ENCODE results near the gene NUDT5.
"Not testable (repeated sequence)": the region's sequence is repeated elsewhere in the genome, so short reads cannot be mapped to it uniquely, and the experiment has no call there.

The NUDT5 gene

DNA sequence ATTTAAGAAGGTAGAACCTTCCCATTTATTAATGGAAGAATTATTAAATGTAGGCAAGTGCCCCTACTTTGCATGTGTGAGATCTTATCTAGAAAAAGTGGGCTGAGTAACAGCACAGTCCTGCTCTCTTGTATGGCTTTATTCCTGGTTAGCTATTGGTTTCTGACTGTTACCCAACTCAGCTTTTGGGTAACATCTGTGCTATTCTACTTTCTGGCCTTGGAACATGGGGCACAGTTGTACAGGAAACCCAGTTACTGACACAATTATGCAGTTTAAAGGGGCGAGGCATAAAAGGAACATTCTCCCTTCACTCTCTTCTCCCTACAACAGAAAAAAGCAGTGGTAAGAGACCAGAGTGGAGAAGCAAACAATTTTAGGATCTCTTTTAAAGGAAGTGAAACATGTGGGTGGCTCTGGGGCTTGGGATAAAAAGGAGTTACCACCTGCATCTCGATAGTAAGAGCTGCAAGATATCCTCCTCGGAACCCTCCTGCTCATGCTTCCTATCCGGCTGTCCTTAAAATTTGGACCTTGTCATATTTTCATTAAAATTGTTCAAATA lies 16.0 kb downstream of the NUDT5 start:
- TF ChIP-seq TAF1 (IDR thresholded peaks at IDR 0.05; ENCODE audit: low read depth, low read length): no peak
- TF ChIP-seq SPI1 (IDR thresholded peaks at IDR 0.05; ENCODE audit: low read depth, low read length): peak; percentile 42; the same call in 1 of the 2 replicates
- FAIRE-seq (no peak), DNase-seq (ENCODE audit: insufficient read length, low spot score) (no peak)

DNA sequence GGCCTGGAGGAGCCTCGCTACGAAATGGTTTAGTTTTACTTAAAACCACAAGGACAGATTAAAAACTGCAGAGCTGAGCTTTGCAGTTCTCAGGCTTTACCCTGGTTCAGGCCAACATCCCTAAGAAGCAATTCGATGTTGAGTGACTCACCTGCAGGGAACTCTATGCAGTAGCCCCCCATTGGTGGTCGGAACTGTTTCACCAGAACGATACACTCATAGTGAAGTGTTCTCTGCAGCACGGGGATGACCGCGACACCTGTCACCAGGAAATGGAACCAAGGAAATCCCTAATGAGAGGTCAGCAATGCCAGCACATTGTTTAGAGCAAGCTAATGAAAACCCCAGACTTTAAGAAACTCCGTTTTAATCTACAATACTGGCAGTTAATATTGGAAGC lies 18.0 kb downstream of the NUDT5 start:
- no peak for DNase-seq (ENCODE audit: insufficient read length, low spot score)
- no peak for TF ChIP-seq SPI1 (IDR thresholded peaks at IDR 0.05; ENCODE audit: low read depth, low read length)
- TF ChIP-seq POU2F2 (IDR thresholded peaks at IDR 0.05; ENCODE audit: low read depth, low read length): no peak
- no peak for FAIRE-seq

DNA sequence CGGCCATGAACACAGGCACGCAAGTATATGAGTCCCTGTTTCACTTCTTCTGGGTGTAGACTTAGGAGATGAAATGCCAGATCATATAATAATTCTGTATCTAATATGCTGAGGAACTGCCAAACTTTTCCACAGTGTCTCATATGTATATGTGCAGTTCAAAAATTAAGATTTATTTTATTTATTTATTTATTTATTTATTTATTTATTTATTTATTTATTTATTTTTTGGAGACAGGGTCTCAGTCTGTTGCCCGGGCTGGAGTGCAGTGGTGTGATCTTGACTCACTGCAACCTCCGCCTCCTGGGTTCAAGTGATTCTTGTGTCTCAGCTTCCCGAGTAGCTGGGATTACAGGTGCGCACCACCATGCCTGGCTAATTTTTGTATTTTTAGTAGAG lies 24.2 kb downstream of the NUDT5 start:
- not testable (repeated sequence) for FAIRE-seq; DNase-seq (ENCODE audit: insufficient read length, low spot score)

DNA sequence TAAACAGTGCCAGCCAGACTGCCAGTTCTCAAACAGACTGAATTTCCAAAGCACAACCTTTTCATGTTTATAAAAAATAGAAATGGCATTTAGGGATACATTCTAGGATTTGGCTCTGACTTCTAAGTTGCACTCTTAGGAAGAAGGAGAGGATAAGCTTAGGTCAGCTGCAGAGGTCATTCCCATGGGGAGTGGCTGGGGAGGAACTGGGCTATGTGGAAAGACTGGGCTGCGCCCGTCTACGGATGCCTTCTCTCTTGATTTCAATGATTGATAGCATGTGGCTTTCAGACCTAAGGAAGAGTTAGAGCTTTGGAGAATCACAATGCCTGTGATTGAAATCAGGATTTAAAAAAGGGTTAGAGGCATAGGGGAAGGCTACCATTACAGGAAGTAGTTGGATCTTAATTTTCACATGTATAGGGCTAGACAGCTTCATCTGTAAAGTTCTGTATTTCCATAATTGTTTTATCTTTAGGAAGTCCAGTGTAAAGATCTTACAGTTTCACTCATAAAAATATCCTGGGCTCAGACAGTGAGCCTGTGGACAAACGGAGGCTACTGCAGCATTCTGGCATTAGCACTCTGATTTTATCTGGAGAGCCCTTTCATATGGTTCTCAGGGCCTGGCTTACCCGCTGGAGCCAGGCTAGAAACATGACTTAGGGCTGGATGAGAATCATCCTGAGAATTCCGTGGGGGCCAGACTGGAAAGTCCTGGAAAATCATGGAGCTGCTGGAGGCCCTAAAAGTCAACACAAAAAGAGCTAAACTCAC lies 29.5 kb downstream of the NUDT5 start:
- FAIRE-seq (no peak), DNase-seq (ENCODE audit: insufficient read length, low spot score) (no peak)
- TF ChIP-seq POU2F2 (IDR thresholded peaks at IDR 0.05; ENCODE audit: low read depth, low read length): no peak
- no peak for TF ChIP-seq PAX5 (IDR thresholded peaks at IDR 0.05; ENCODE audit: insufficient read depth, low read length, severe bottlenecking)
- no peak for TF ChIP-seq POLR2AphosphoS5 (IDR thresholded peaks at IDR 0.05; ENCODE audit: low read depth, low read length)
- TF ChIP-seq TAF1 (IDR thresholded peaks at IDR 0.05; ENCODE audit: low read depth, low read length): no peak
- no peak for TF ChIP-seq POLR2A (IDR thresholded peaks at IDR 0.05; ENCODE audit: low read depth, low read length)
- TF ChIP-seq SPI1 (IDR thresholded peaks at IDR 0.05; ENCODE audit: low read depth, low read length): no peak

DNA sequence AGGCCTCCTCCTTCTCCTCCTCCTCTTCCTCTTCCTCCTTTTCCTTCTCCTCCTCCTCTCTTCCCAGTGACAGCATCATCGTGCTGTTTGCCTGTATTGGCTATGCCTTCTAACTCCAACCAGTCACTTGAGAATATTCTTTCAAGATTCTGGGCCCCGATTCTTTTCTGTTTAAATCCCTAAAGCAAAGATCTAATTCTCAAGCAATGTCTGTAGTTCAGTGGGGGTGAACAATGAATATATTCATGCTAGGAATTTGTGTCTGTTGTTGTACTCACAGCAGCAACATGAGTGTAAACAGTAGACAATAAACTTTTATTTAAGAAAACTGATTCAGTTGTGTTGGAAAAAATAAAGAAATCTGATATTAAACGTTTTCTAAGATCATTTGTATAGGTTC lies 30.7 kb downstream of the NUDT5 start:
- DNase-seq (ENCODE audit: insufficient read length, low spot score) (no peak), FAIRE-seq (no peak)
- TF ChIP-seq POLR2AphosphoS5 (IDR thresholded peaks at IDR 0.05; ENCODE audit: low read depth, low read length) (no peak), PAX5 (IDR thresholded peaks at IDR 0.05; ENCODE audit: insufficient read depth, low read length, severe bottlenecking) (no peak), POLR2A (IDR thresholded peaks at IDR 0.05; ENCODE audit: low read depth, low read length) (no peak), TAF1 (IDR thresholded peaks at IDR 0.05; ENCODE audit: low read depth, low read length) (no peak), POU2F2 (IDR thresholded peaks at IDR 0.05; ENCODE audit: low read depth, low read length) (no peak), SPI1 (IDR thresholded peaks at IDR 0.05; ENCODE audit: low read depth, low read length) (no peak)

DNA sequence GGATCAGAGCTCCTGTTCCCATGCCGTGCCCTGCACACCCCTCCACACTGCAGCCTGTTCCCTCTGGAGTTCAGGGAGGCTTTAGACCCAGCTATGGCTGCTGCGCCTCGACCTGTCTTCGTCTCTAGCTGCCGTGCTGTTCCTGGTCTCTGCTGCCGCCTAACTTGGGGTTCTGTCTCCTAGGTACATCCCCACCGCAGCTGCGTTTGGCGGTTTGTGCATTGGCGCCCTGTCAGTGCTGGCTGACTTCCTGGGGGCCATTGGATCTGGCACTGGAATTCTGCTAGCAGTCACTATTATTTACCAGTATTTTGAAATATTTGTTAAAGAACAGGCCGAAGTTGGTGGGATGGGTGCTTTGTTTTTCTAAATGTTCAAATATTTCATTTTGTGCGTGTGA lies 31.6 kb downstream of the NUDT5 start:
- FAIRE-seq (no peak), DNase-seq (ENCODE audit: insufficient read length, low spot score) (no peak)
- no peak for TF ChIP-seq POLR2A (IDR thresholded peaks at IDR 0.05; ENCODE audit: low read depth, low read length)
- TF ChIP-seq TAF1 (IDR thresholded peaks at IDR 0.05; ENCODE audit: low read depth, low read length): no peak
- TF ChIP-seq PAX5 (IDR thresholded peaks at IDR 0.05; ENCODE audit: insufficient read depth, low read length, severe bottlenecking): no peak
- TF ChIP-seq POU2F2 (IDR thresholded peaks at IDR 0.05; ENCODE audit: low read depth, low read length): no peak
- TF ChIP-seq POLR2AphosphoS5 (IDR thresholded peaks at IDR 0.05; ENCODE audit: low read depth, low read length): no peak
- no peak for TF ChIP-seq SPI1 (IDR thresholded peaks at IDR 0.05; ENCODE audit: low read depth, low read length)

DNA sequence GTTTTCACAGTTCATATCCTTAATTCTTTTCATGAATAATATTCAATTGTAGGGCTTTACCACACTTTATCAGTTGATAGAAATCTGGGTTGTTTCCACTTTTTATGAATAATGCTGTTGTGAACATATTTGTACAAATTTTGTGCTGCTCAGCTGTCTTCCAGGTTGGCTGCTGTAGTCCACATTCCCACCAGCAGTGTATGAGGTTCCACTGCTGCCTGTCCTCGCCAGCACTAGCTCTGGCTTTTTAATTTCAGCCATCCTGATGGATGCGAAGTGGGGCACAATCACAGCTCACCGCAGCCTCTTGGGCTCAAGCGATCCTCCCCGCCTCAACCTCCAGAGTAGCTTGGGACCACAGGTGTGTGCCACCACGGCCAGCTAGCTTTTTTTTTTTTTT lies 32.8 kb downstream of the NUDT5 start:
- FAIRE-seq (no peak), DNase-seq (ENCODE audit: insufficient read length, low spot score) (no peak)
- no peak for TF ChIP-seq POLR2A (IDR thresholded peaks at IDR 0.05; ENCODE audit: low read depth, low read length)

DNA sequence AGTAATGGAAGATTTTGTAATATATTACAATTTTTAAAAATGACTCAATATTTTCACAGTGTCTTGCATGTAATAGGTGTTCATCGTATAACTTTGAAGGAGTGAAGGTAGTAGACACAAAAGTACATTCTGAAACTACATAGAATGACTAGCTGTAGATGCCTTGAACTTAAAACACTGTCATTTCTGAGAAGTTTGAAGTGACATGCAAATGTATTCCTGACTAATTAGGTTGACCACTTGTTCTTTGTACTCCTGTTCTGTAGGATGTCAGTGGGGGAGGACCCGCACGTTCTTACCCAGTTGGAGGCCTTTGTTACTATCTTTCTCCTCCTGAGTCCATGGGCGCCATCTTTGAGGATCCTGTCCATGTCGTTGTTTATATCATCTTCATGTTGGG lies 35.0 kb downstream of the NUDT5 start:
- FAIRE-seq: no peak
- TF ChIP-seq TAF1 (IDR thresholded peaks at IDR 0.05; ENCODE audit: low read depth, low read length): no peak
- TF ChIP-seq PAX5 (IDR thresholded peaks at IDR 0.05; ENCODE audit: insufficient read depth, low read length, severe bottlenecking): no peak
- TF ChIP-seq POU2F2 (IDR thresholded peaks at IDR 0.05; ENCODE audit: low read depth, low read length): no peak
- no peak for TF ChIP-seq POLR2A (IDR thresholded peaks at IDR 0.05; ENCODE audit: low read depth, low read length)
- no peak for TF ChIP-seq SPI1 (IDR thresholded peaks at IDR 0.05; ENCODE audit: low read depth, low read length)
- no peak for TF ChIP-seq POLR2AphosphoS5 (IDR thresholded peaks at IDR 0.05; ENCODE audit: low read depth, low read length)
- DNase-seq (ENCODE audit: insufficient read length, low spot score): no peak

DNA sequence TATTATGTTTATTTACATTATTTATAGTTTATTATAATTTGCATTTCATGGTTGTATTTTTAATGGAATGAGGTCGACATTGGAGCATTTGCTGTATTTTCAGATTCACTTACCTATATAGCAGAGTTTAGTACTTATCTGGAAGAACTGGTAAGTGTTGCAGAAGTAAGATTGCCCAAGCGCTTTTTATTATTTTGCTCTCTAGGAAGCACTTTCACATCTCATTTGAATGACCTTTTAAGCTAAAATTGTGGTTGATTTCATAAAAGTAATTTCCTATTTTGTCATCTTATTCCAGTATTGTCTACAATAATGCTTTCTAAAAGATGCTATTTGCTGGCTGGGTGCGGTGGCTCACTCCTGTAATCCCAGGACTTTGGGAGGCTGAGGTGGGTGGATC lies 37.6 kb downstream of the NUDT5 start:
- TF ChIP-seq POLR2A (IDR thresholded peaks at IDR 0.05; ENCODE audit: low read depth, low read length) (no peak), PAX5 (IDR thresholded peaks at IDR 0.05; ENCODE audit: insufficient read depth, low read length, severe bottlenecking) (no peak), SPI1 (IDR thresholded peaks at IDR 0.05; ENCODE audit: low read depth, low read length) (no peak), POLR2AphosphoS5 (IDR thresholded peaks at IDR 0.05; ENCODE audit: low read depth, low read length) (no peak), POU2F2 (IDR thresholded peaks at IDR 0.05; ENCODE audit: low read depth, low read length) (no peak), TAF1 (IDR thresholded peaks at IDR 0.05; ENCODE audit: low read depth, low read length) (no peak)
- FAIRE-seq (no peak), DNase-seq (ENCODE audit: insufficient read length, low spot score) (no peak)

DNA sequence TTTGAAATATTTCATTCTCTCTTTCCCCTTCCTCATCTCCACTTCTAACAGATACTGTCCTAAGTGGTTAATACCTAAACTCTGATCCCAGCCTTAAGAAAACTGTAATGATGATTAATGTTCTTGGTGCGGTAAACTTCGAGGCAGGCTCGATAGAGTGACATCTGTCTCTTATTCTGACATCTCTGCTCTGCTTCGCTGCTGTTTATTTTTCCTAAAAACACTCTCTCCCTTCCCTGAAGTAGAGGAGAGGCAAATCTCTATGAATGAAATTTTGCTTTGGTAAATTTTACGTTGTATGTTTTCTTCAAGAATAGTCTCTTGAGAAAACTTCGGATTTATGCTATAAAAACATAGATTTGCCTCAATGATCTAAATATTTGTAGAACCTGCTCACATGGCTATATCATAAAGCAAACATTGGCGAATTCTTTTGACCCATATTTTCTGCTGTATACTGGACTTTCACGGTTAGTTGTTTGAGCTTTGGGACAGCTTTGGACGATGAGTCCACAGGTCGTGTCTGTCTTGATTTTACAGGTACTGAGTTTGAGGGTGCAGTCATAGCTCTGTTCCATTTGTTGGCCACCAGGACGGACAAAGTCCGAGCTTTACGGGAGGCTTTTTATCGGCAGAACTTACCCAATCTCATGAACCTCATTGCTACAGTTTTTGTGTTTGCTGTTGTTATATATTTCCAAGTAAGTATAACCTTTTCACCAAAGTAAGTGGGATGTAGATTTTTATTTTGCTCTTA lies 39.1 kb downstream of the NUDT5 start:
- FAIRE-seq (no peak), DNase-seq (ENCODE audit: insufficient read length, low spot score) (no peak)
- TF ChIP-seq POLR2A (IDR thresholded peaks at IDR 0.05; ENCODE audit: low read depth, low read length) (no peak), PAX5 (IDR thresholded peaks at IDR 0.05; ENCODE audit: insufficient read depth, low read length, severe bottlenecking) (no peak), POU2F2 (IDR thresholded peaks at IDR 0.05; ENCODE audit: low read depth, low read length) (no peak), POLR2AphosphoS5 (IDR thresholded peaks at IDR 0.05; ENCODE audit: low read depth, low read length) (no peak), TAF1 (IDR thresholded peaks at IDR 0.05; ENCODE audit: low read depth, low read length) (no peak), SPI1 (IDR thresholded peaks at IDR 0.05; ENCODE audit: low read depth, low read length) (no peak)

Measured in GM12891 (cell line).